Activated CD4-positive, alpha-beta T cell treated with anti-CD3 and anti-CD28 coated beads, Interleukin-2, amount 10 ng/mL, durations not matched to agents 24 days and 14 days (primary cell): ENCODE measurements around the gene OXSR1. TPM values are rescaled to one million over a fixed set of nuclear protein-coding genes. Genes with fewer than 3 reads are reported as not detected.

Experiments used
- DNase-seq: peaks from one replicate; pipeline ENCODE4 v3.0.0; 2022
- H3K27ac Mint-ChIP-seq: one replicate; pipeline ENCODE4 v1.8.0; 2022; ENCODE audit warnings: mild to moderate bottlenecking, mixed read lengths
- H3K27me3 Mint-ChIP-seq: one replicate; pipeline ENCODE4 v1.8.0; 2022; ENCODE audit warnings: mixed read lengths
- H3K36me3 Mint-ChIP-seq: one replicate; pipeline ENCODE4 v1.8.0; 2022; ENCODE audit warnings: low read depth, mild to moderate bottlenecking, mixed read lengths
- H3K4me1 Mint-ChIP-seq: one replicate; pipeline ENCODE4 v1.8.0; 2021; ENCODE audit warnings: mixed read lengths
- H3K4me3 Mint-ChIP-seq: one replicate; pipeline ENCODE4 v1.8.0; 2022; ENCODE audit warnings: mild to moderate bottlenecking, moderate library complexity, mixed read lengths
- H3K9me3 Mint-ChIP-seq: one replicate; pipeline ENCODE4 v1.8.0; 2021; ENCODE audit warnings: mixed read lengths
- intact Hi-C: fragments of 100-400 bp; cut with micrococcal nuclease; formaldehyde crosslinking; loops from one replicate; pipeline ENCODE4 v1.15.1; 2023
- total RNA-seq: library from RNA; stranded (reverse); gene quantifications from 2 replicates; pipeline ENCODE4 v1.2.3, GENCODE V29; 2022

Gene OXSR1
- total RNA-seq, 1 donor from 2014 or later: 56.4 TPM

DNA sequence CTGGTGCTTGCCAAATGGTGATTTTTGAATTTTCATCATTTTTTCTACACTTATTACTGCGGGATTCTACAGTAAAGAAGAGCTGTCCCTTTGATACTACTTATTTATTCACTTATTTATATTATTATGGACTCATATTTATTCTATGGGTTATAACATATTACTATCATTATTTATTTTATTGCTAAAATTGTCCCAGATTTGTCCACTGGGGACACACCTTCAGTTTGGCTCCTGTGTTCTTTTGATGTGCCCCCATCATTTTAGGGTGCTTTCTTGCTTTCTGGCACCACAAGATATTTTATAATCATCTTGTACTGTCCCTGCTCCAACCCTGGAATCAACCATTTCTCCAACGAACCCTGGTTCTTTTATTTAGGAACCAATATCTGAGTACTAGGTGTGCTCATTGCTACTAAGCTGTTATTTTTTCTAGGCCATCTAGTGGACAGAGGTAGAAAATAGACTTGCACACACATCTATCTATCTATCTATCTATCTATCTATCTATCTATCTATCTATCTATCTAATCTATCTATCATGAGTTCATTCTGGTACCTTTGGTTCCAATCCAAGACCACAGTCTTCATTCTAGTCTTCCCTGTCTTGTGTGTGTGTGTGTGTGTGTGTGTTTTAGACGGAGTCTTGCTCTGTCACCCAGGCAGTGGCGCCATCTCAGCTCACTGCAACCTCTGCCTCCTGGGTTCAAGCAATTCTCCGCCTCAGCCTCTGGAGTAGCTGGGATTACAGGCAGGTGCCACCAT is 132.8 kb downstream of the OXSR1 start:
- Mint-ChIP-seq H3K27ac (no peak overlapping the region), H3K9me3 (no peaks in the 10 kb centered on the region), H3K27me3 (peaks cover 18% of the 10 kb centered on the region), H3K4me3 (no peak overlapping the region), H3K36me3 (no peaks in the 10 kb centered on the region), H3K4me1 (no peaks in the 10 kb centered on the region)
- intact Hi-C loops: no loop called here
- DNase-seq: no peak

Other genes starting within 250 kb of the OXSR1 start
- gene VILL, start 174.8 kb upstream of the OXSR1 start, total RNA-seq: 11.4 and 12.8 TPM in 2 replicates
- gene PLCD1, start 135.9 kb upstream of the OXSR1 start, total RNA-seq: 4.1 and 4.2 TPM in 2 replicates
- gene DLEC1, start 126.3 kb upstream of the OXSR1 start, total RNA-seq: 0.17 and 0.54 TPM in 2 replicates
- gene ACAA1, start 28.4 kb upstream of the OXSR1 start, total RNA-seq: 68.7 and 71.6 TPM in 2 replicates
- 32.0 and 36.9 TPM in 2 replicates for gene MYD88, start 26.9 kb upstream of the OXSR1 start, total RNA-seq
- 0.47 and 0.54 TPM in 2 replicates for gene SLC22A13, start 100.3 kb downstream of the OXSR1 start, total RNA-seq
- not detected in 2 replicates for gene SLC22A14, start 116.8 kb downstream of the OXSR1 start, total RNA-seq
- 11.1 and 11.6 TPM in 2 replicates for gene XYLB, start 181.2 kb downstream of the OXSR1 start, total RNA-seq